SJSA1 (cell line): ENCODE data around the gene BCL2. TPM values are rescaled to one million over a fixed set of nuclear protein-coding genes. Genes with fewer than 3 reads are reported as not detected.

Experiments
- DNase-seq, 2 experiments: peaks; one replicate each; pipeline ENCODE4 v3.0.0-alpha.2; 2015 to 2020; ENCODE audit warnings: low spot score in 2 of 2, low read depth in 1 of 2
- H3K27ac ChIP-seq: fragments of 250-450 bp; sonication (Bioruptor Pico); 2 replicates; pipeline ENCODE4 v1.5.1; 2020; ENCODE audit warnings: mild to moderate bottlenecking, moderate library complexity
- H3K27me3 ChIP-seq: fragments of 250-450 bp; sonication (Bioruptor Pico); replicated peaks from 2 replicates; pipeline ENCODE4 v1.5.1; 2020; ENCODE audit warnings: mild to moderate bottlenecking, moderate library complexity
- H3K36me3 ChIP-seq: fragments of 250-450 bp; sonication (Bioruptor Pico); 2 replicates; pipeline ENCODE4 v1.5.1; 2020; ENCODE audit warnings: mild to moderate bottlenecking
- H3K4me1 ChIP-seq: fragments of 250-450 bp; sonication (Bioruptor Pico); replicated peaks from 2 replicates; pipeline ENCODE4 v1.6.1; 2021; ENCODE audit warnings: mild to moderate bottlenecking
- H3K4me3 ChIP-seq: fragments of 250-450 bp; sonication (Bioruptor Pico); 2 replicates; pipeline ENCODE4 v1.5.1; 2020; ENCODE audit warnings: mild to moderate bottlenecking
- H3K9me3 ChIP-seq: fragments of 250-450 bp; sonication (Bioruptor Pico); replicated peaks from 2 replicates; pipeline ENCODE4 v1.5.1; 2020; ENCODE audit warnings: mild to moderate bottlenecking
- total RNA-seq: library from RNA; depleted of rRNA; stranded (reverse); fragments of >200 nt; shearing (Covaris generic); gene quantifications from 2 replicates; pipeline ENCODE4 v1.2.3, GENCODE V29; 2014

BCL2 gene
- total RNA-seq, 1 experiment from 2014 or later, result 7.8 TPM

DNA sequence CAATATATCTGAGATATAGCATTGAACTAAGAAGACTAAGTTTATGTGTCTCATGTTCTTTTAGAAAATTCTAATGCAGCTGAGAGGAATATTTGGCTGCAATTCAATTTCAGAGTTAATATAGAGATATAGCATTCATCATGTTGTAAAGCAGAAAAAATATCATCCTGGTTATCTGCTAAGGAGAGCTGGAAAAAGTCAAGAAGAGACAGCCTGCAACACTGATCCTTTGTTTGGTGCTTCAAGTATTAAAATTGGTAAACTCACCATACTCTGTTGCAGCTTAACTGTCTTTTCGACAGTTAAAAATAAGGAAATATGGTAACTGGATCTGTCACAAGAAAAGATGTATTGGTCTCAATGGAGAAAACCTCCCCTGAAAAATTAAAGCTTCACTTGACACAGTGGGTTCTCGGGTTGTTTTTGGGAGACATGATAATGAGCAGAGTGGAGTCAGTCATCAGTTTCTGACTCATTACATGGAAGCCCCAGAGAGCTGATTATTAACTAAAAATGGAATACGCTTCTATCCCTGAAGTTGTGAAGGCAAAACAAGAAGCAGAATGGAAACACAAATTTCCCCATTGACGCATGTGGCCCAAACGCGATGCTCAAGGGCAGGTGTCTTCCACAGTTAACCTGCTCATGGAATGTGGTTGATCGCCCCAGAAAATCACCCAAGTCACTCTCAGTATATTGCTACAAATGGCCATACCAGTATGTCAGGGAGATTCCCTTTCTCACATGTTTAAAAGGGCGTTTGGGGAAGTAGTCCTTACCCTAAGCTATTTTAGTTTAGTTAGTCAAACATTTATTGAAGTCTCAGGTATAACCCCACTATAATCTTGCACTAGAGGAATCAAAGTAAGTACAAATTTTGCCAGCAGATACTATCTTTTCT is 8.2 kb downstream of the BCL2 start:
- Histone ChIP-seq H3K36me3 (no peaks in the 10 kb centered on the region), H3K4me1 (0 out of 2 replicates have a peak, but pooled peaks cover 5% of the 10 kb centered on the region), H3K27ac (no peak overlapping the region), H3K27me3 (no peaks in the 10 kb centered on the region), H3K4me3 (no peak overlapping the region), H3K9me3 (no peaks in the 10 kb centered on the region)
- no peak for DNase-seq

DNA sequence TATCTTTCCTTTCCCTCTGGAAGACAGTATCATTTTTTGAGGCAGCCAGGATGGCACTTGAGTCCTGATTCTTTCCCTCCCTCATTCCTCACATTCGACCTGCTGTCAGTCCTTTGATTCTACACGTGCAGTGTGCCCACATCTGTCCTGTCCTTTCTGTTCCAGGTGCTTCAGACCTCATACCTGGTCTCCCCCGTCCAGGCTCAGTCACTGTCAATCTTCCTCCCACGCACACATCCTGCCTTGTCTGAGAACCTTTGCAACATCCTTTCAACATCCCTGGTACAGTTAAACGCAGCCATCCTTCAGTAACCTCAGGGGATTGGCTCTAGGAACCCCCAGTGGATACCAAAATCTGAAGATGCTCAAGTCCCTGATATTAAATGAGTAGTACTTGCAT is 10.1 kb downstream of the BCL2 start:
- H3K4me1 ChIP-seq, result 0 out of 2 replicates have a peak, but pooled peaks cover 5% of the 10 kb centered on the region
- DNase-seq, result no peak
- H3K36me3 ChIP-seq, result no peaks in the 10 kb centered on the region
- no peak overlapping the region for H3K4me3 ChIP-seq
- no peaks in the 10 kb centered on the region for H3K27me3 ChIP-seq
- H3K9me3 ChIP-seq, result no peaks in the 10 kb centered on the region
- no peak overlapping the region for H3K27ac ChIP-seq

DNA sequence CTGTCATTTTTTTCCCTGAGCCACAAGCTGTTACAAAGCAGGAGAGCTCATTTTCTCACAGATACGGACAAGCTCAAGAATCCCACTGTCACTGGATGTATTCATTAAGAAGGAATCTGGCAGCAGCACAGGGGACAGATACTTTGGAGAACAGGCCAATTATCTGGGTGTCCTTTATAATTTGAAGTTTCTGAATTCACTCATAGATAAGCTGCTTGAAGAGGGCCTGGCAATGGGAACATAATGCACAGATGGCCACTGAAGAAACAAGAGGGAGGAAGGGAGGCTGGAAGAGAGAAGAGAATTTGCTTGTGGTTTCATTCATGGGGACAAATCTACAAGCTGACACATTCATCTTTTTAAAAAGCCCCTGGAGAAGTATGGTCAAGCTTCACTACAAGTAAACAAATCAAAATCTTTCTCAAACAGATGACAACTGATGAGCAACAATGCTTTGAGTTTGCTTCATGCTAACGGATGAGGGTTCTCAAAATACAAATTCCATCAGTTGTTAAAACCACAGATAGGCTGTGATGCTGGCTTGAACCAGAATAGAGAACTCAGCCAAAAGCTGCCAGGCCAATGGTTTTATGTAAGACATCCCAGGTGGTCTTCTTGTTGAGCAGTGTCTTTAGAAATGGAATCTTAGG is 11.9 kb downstream of the BCL2 start:
- H3K9me3 ChIP-seq, result no peaks in the 10 kb centered on the region
- no peaks in the 10 kb centered on the region for H3K36me3 ChIP-seq
- H3K4me1 ChIP-seq, result 0 out of 2 replicates have a peak, but pooled peaks cover 5% of the 10 kb centered on the region
- H3K27me3 ChIP-seq, result no peaks in the 10 kb centered on the region
- H3K4me3 ChIP-seq, result no peak overlapping the region
- no peak for DNase-seq
- no peak overlapping the region for H3K27ac ChIP-seq

DNA sequence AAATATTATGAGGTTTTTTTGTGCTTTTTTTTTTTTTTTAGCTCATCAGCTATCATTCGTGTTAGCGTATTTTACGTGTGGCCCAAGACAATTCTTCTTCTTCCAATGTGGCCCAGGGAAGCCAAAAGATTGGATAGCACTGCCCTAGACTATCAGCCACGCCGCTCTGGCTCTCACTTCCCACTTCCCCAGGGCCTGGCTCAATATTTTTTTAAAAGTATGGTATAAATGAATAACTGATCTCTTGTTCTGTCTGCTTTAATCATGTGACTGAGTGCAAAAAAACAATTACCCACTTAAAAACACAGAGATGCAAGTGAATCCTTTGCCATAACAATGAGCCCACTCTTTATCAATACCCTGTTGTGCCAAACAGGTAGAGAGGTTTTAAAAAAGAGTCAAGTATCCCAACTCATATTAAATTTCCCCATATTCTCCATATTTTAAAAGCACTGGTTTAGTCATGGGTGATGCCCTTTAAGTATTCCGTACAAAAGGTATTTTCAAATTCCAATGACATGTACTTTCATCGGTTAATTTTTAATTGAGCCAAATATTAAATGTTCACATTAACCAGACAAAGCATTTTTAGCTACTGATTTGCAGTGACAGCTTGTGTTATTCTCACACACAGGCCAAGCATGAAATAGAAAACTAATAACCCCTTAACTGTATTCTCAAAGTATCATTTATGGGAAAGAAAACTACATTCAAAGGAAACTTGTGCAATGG is 12.6 kb downstream of the BCL2 start:
- Histone ChIP-seq H3K4me1 (0 out of 2 replicates have a peak, but pooled peaks cover 5% of the 10 kb centered on the region), H3K9me3 (no peaks in the 10 kb centered on the region), H3K27ac (no peak overlapping the region), H3K36me3 (no peaks in the 10 kb centered on the region), H3K27me3 (no peaks in the 10 kb centered on the region), H3K4me3 (no peak overlapping the region)
- DNase-seq, result no peak

DNA sequence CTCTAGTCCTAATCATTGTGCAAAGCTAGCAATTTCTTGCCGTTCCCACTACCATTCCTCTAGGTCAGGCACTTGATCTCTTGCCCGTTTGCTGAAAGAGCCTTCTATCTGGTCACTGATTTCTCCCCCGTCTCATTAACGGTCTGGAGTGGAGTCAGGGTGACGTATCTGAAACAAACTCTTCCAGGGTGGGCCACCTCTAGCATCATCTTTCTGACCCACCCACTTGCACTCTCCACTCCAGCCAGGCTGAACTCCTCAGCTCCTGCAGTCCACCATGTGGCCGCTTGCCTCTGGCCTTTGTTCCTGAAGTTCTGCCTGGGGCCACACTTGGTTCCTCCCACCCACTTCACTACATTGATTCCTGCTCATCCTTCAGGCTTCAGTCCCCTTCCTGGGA is 13.3 kb downstream of the BCL2 start:
- H3K36me3 ChIP-seq, result no peaks in the 10 kb centered on the region
- H3K9me3 ChIP-seq, result no peaks in the 10 kb centered on the region
- no peak overlapping the region for H3K4me3 ChIP-seq
- 0 out of 2 replicates have a peak, but pooled peaks cover 5% of the 10 kb centered on the region for H3K4me1 ChIP-seq
- no peaks in the 10 kb centered on the region for H3K27me3 ChIP-seq
- DNase-seq, result no peak
- no peak overlapping the region for H3K27ac ChIP-seq

DNA sequence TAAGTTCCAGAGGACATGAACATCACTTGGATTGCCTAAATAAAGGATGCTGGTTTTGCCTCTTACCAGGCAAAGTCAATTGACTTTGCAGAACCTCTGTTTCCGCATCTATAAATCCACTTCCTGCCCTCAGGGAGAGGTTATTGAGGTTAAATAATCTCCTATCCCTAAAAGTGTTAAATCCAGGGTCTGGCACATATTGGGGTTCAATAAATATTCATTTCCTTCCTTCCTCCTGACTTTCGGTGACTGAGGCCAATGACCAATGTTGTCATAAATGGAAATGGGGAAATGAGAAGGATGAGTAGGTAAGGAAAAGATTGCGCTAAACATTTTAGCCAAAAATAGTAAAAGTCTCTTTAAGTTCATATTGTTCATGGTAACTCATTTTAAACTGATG is 16.0 kb downstream of the BCL2 start:
- Histone ChIP-seq H3K4me1 (0 out of 2 replicates have a peak, but pooled peaks cover 5% of the 10 kb centered on the region), H3K4me3 (no peak overlapping the region), H3K36me3 (no peaks in the 10 kb centered on the region), H3K27me3 (no peaks in the 10 kb centered on the region), H3K27ac (no peak overlapping the region), H3K9me3 (no peaks in the 10 kb centered on the region)
- no peak for DNase-seq

DNA sequence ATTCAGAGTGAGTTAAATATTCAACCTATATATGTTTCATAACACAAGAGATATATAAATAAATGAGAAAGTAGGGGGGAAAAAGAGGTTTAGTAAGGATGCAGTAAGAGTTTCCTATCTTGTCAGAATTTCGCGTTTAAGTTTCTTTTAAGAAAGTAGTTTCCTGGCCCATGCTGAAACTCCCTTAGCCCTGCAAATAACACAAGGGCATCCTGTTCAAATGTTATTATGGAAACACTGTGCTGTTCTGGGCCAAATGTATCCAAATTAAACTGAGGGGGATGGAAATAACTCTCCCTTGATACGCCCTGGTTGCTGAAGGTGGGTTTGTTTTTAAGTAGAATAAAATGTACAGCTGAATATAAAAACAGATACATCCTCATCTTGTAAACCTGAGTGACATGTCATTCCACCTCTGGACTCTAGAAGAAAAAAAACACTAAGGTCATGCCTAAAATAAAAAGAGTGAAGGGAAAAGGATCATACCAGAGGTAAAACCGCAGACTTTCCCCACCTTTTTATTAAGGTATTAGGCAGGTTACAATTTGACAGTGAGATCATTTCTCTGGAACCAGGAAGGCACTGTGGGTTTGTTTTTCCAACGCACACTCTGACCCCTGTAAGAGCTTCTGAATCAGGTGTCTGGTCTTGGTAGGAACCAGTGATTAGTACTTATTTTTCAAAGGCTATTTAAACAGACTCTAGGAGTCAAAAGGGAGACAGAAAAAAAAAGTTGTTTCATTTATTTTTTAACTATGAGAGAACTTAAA is 16.7 kb downstream of the BCL2 start:
- no peak for DNase-seq
- Histone ChIP-seq H3K27me3 (no peaks in the 10 kb centered on the region), H3K27ac (no peak overlapping the region), H3K9me3 (no peaks in the 10 kb centered on the region), H3K4me1 (0 out of 2 replicates have a peak, but pooled peaks cover 4% of the 10 kb centered on the region), H3K36me3 (no peaks in the 10 kb centered on the region), H3K4me3 (no peak overlapping the region)

DNA sequence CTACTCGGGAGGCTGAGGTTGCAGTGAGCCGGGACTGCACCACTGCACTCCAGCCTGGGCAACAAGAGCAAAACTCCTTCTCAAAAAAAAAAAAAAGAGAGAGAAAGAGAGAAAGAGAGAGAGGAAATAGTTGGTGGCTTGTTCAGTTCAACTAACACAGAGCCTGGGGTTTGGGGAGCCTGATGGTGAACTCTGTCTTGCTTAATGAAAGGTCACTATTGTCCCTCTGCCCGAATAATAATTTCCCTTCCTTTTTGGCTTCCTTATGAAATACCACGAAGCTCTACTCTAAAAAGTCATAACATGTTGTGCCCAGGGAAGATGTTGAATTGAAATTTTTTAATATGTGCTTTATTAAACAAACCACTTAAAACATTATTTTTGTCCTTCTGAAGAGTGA is 17.3 kb downstream of the BCL2 start:
- H3K4me1 ChIP-seq, result no peaks in the 10 kb centered on the region
- no peak overlapping the region for H3K4me3 ChIP-seq
- no peaks in the 10 kb centered on the region for H3K36me3 ChIP-seq
- no peaks in the 10 kb centered on the region for H3K27me3 ChIP-seq
- no peak overlapping the region for H3K27ac ChIP-seq
- DNase-seq, result no peak
- no peaks in the 10 kb centered on the region for H3K9me3 ChIP-seq

DNA sequence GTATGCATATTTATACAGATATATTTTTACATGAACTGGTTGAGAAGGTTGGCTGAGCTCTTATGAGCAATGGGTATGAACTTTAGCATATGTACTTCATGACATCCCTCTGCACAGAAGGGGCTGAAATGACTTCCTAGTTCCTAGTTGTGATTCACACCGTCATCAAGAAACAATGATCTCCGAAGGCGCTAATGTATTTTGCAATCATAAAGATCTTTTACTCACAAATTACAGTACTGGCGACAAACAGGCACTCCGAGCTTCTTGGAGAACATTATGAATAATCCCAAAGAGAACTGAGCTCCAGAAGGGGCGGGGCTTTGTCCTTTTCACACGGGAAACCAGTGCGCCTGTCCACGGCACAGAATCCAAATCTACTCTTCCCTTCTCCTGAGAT is 18.1 kb downstream of the BCL2 start:
- Histone ChIP-seq H3K9me3 (no peaks in the 10 kb centered on the region), H3K4me3 (no peak overlapping the region), H3K27ac (no peak overlapping the region), H3K27me3 (no peaks in the 10 kb centered on the region), H3K4me1 (no peaks in the 10 kb centered on the region), H3K36me3 (no peaks in the 10 kb centered on the region)
- DNase-seq, result no peak

DNA sequence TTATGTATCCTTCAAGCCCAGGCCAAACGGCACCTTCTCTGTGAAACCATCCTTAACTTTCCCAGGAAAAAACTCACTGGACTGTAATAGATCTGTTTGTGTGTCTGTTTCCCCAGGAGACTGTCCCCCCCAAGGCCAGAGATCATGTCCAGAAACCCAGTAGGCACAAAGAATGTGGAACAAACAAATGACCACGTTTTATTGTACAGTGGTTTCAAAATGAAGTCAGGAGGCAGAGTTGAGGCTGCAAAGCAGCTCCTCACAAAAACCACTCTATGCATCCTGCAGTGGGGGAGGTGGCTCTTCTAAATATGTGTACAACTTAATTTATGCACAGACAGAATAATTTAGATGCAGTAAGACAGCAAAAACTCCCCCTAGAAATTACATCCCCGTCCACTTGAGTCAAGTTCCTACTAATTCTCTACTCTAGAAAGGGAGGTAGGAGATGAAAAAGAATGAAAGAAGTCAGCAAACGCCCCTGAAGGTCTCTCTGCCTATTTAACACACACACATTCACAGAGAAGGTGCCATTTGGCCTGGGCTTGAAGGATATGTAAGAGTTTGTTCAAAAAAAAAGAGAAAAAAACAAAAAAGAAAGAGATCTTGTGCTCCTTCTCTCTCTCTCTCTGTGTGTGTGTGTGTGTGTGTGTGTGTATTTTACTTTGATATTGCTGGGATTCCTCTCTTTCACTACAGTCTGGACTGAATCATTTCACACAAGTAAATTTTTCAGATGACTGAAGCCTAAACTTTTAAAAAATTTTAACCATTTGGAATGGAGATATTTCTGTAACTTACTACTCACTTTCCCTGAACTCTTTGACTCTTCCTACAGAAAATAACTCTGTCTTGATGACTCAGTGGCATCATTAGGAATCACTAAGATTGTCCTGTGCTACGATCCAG is 19.5 kb downstream of the BCL2 start:
- no peaks in the 10 kb centered on the region for H3K27me3 ChIP-seq
- no peak overlapping the region for H3K4me3 ChIP-seq
- no peaks in the 10 kb centered on the region for H3K4me1 ChIP-seq
- H3K9me3 ChIP-seq, result no peaks in the 10 kb centered on the region
- no peaks in the 10 kb centered on the region for H3K36me3 ChIP-seq
- H3K27ac ChIP-seq, result no peak overlapping the region
- no peak for DNase-seq

DNA sequence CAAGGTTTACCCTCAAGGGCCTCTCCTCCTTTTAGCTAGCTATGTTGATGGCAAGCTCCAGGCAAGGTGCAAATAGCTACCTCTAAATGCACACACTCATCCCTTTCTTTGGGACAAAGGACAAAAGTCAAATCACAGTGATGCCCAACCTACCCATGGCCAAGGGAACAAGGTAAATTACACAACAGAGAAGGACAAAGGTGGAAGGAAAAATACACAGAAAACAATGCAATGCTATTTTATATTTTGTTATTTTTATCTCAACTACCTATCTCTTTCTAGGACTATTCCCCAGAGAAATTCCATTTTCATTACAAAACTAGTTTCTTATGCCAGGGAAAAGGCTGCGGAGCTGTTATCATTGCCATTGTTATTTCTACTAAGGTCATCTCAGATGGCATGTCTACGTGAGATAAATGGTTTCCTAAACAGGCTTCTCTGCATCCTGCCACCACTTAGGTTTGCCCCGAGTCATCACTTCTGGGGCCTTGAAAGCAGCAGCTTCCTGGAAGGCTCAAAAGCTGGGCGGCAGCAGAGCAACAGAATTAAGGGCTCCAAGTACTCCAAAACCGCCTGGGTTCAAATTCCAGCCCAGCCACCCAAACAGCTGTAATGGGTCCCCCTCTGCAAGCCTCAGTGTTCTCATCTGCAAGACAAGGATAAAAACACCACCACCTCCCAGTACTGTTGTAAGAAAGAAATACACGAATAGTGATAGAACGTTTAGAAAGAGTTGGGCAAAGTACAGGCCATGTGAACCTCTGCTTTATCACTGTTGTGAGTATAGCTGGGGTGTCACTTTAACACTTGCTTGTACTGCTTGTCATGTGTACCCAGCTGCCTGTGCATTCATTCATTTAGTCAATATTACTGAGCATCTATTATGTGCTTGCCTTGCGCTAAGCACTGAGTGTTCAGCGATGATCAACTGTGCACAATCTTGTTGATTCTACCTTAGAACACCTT is 20.9 kb downstream of the BCL2 start:
- no peaks in the 10 kb centered on the region for H3K4me1 ChIP-seq
- H3K9me3 ChIP-seq, result no peaks in the 10 kb centered on the region
- no peak overlapping the region for H3K4me3 ChIP-seq
- DNase-seq, result no peak
- no peaks in the 10 kb centered on the region for H3K36me3 ChIP-seq
- H3K27ac ChIP-seq, result no peak overlapping the region
- H3K27me3 ChIP-seq, result no peaks in the 10 kb centered on the region
